ENCODE data around the gene PDE1A. TPM values are rescaled to one million over a fixed set of nuclear protein-coding genes. Genes with fewer than 3 reads are reported as not detected.

PDE1A gene
- total RNA-seq, result not detected in 2 replicates

GRCh38 chr2:182426918-182427240 lies at the start of gene PDE1A:
PDE1A (minus strand) TSS chr2:182427036.
- Mint-ChIP-seq H3K4me3 (no peak within 1 kb of the TSS), H3K36me3 (ENCODE audit: low read depth) (no peaks in the 10 kb centered on the region), H3K9me3 (peaks cover 2% of the 10 kb centered on the region), H3K4me1 (ENCODE audit: low read depth) (no peaks in the 10 kb centered on the region), H3K27me3 (ENCODE audit: insufficient read depth) (no peaks in the 10 kb centered on the region), H3K27ac (no peak within 1 kb of the TSS)
- intact Hi-C loops (cut with micrococcal nuclease), result no loop called here
- DNase-seq (ENCODE audit: low spot score), result no peak

DNA sequence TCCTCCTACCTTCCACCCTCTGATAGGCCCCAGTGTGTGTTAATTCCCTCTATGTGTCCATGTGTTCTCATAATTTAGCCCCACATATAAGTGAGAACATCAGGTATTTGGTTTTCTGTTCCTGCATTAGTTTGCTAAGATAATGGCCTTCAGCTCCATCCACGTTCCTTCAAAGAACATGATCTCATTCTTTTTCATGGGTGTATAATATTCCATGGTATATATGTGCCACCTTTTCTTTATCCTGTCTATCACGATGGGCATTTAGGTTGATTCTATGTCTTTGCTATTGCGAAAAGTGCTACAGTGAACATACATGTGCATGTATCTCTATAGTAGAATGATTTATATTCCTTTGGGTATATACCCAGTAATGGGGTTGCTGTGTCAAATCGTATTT lies 46.8 kb upstream of the PDE1A start:
- Mint-ChIP-seq H3K9me3 (peaks cover 6% of the 10 kb centered on the region), H3K4me1 (ENCODE audit: low read depth) (no peaks in the 10 kb centered on the region), H3K27me3 (ENCODE audit: insufficient read depth) (no peaks in the 10 kb centered on the region), H3K36me3 (ENCODE audit: low read depth) (no peaks in the 10 kb centered on the region), H3K27ac (no peak overlapping the region), H3K4me3 (no peak overlapping the region)
- no peak for DNase-seq (ENCODE audit: low spot score)
- intact Hi-C loops (cut with micrococcal nuclease), result no loop called here

DNA sequence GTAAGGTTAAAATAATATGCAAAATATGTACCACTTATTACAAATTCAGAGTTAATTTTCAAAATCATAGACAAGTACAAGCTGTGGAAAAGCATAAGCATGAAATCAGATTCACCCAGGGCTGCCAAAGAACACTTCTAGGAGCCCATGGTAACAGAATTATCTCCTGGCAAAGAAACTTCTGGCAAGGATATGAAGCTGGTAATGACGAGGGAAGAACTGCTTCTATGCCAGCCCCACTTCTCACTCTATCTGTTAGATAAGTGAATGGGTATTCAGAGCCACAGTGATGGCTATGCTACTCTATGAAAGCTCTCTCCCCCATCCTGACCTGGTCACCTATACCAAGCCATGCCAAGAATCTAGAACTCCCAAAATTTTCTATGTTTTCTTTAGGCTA lies 36.9 kb upstream of the PDE1A start:
- no peaks in the 10 kb centered on the region for H3K4me1 Mint-ChIP-seq (ENCODE audit: low read depth)
- no peak overlapping the region for H3K4me3 Mint-ChIP-seq
- H3K27me3 Mint-ChIP-seq (ENCODE audit: insufficient read depth), result no peaks in the 10 kb centered on the region
- intact Hi-C loops (cut with micrococcal nuclease), result no loop called here
- H3K27ac Mint-ChIP-seq, result no peak overlapping the region
- no peaks in the 10 kb centered on the region for H3K9me3 Mint-ChIP-seq
- H3K36me3 Mint-ChIP-seq (ENCODE audit: low read depth), result no peaks in the 10 kb centered on the region
- DNase-seq (ENCODE audit: low spot score), result no peak

GRCh38 chr2:182456784-182457183 lies 29.9 kb upstream of the PDE1A start:
- no peak for DNase-seq (ENCODE audit: low spot score)
- intact Hi-C loops (cut with micrococcal nuclease), result no loop called here
- Mint-ChIP-seq H3K4me1 (ENCODE audit: low read depth) (no peaks in the 10 kb centered on the region), H3K36me3 (ENCODE audit: low read depth) (no peaks in the 10 kb centered on the region), H3K27me3 (ENCODE audit: insufficient read depth) (peaks cover under 1% of the 10 kb centered on the region), H3K27ac (no peak overlapping the region), H3K4me3 (no peak overlapping the region), H3K9me3 (no peaks in the 10 kb centered on the region)

DNA sequence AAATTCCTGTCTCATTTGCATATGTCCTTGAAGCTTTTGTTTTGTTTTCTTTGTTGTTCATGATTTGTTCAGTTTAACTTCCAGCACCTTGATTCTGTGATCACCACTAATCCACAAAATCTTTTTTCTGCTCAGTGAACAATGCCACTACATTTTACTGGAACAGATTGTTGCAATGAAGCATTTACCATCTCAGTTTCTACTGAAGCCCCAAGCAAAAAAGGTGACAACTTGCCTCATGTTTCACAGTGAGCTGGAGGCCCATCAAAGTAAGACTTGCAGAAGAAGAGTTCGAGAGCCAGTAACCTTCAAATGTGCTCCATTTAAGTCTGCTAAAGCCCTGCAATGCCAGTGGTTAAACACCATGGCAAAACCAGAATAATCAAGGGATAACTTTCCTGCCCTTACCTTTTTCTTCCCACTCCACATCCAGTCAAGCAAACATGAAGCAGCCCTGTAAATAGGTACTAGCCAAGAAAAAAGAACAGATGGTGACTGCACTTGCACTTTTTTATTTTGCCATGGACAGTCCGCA lies 25.7 kb upstream of the PDE1A start:
- no peaks in the 10 kb centered on the region for H3K36me3 Mint-ChIP-seq (ENCODE audit: low read depth)
- H3K27me3 Mint-ChIP-seq (ENCODE audit: insufficient read depth), result peaks cover 1% of the 10 kb centered on the region
- no peak for DNase-seq (ENCODE audit: low spot score)
- H3K4me3 Mint-ChIP-seq, result no peak overlapping the region
- intact Hi-C loops (cut with micrococcal nuclease), result no loop called here
- H3K4me1 Mint-ChIP-seq (ENCODE audit: low read depth), result no peaks in the 10 kb centered on the region
- H3K27ac Mint-ChIP-seq, result no peak overlapping the region
- H3K9me3 Mint-ChIP-seq, result no peaks in the 10 kb centered on the region

DNA sequence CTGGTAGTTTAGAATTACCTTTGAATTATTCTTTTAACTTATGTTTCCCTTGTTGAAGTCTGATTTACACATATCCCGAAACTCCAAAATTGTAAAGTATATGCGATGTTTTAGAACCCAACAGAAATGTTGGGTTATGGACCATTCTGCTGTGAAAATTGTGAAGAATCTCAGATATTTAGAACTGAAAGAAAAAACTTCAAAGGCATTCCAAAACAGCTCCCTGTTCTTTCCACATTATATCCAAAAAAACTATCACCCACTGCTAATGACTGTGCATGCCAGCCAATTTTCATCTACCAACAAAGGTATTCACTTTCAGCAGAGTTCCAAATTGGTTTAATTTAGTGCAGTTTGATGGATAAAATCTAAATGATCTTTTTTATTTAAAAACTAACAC lies 21.5 kb upstream of the PDE1A start:
- H3K27me3 Mint-ChIP-seq (ENCODE audit: insufficient read depth), result peaks cover 1% of the 10 kb centered on the region
- no peaks in the 10 kb centered on the region for H3K36me3 Mint-ChIP-seq (ENCODE audit: low read depth)
- H3K4me3 Mint-ChIP-seq, result no peak overlapping the region
- H3K4me1 Mint-ChIP-seq (ENCODE audit: low read depth), result no peaks in the 10 kb centered on the region
- intact Hi-C loops (cut with micrococcal nuclease), result no loop called here
- DNase-seq (ENCODE audit: low spot score), result no peak
- no peaks in the 10 kb centered on the region for H3K9me3 Mint-ChIP-seq
- no peak overlapping the region for H3K27ac Mint-ChIP-seq

GRCh38 chr2:182447863-182448262 lies 21.0 kb upstream of the PDE1A start:
- no peak for DNase-seq (ENCODE audit: low spot score)
- Mint-ChIP-seq H3K27ac (no peak overlapping the region), H3K4me3 (no peak overlapping the region), H3K9me3 (no peaks in the 10 kb centered on the region), H3K27me3 (ENCODE audit: insufficient read depth) (peaks cover 1% of the 10 kb centered on the region), H3K36me3 (ENCODE audit: low read depth) (no peaks in the 10 kb centered on the region), H3K4me1 (ENCODE audit: low read depth) (no peaks in the 10 kb centered on the region)
- intact Hi-C loops (cut with micrococcal nuclease), result no loop called here

GRCh38 chr2:182447163-182447562 lies 20.3 kb upstream of the PDE1A start:
- no peaks in the 10 kb centered on the region for H3K4me1 Mint-ChIP-seq (ENCODE audit: low read depth)
- peaks cover 1% of the 10 kb centered on the region for H3K27me3 Mint-ChIP-seq (ENCODE audit: insufficient read depth)
- no peak for DNase-seq (ENCODE audit: low spot score)
- no peak overlapping the region for H3K4me3 Mint-ChIP-seq
- no peaks in the 10 kb centered on the region for H3K9me3 Mint-ChIP-seq
- no peaks in the 10 kb centered on the region for H3K36me3 Mint-ChIP-seq (ENCODE audit: low read depth)
- H3K27ac Mint-ChIP-seq, result no peak overlapping the region
- intact Hi-C loops (cut with micrococcal nuclease), result no loop called here

GRCh38 chr2:182446087-182446486 lies 19.3 kb upstream of the PDE1A start:
- Mint-ChIP-seq H3K27me3 (ENCODE audit: insufficient read depth) (no peaks in the 10 kb centered on the region), H3K27ac (no peak overlapping the region)

GRCh38 chr2:182445391-182445965 lies 18.6 kb upstream of the PDE1A start:
- Mint-ChIP-seq H3K27me3 (ENCODE audit: insufficient read depth) (no peaks in the 10 kb centered on the region), H3K9me3 (no peaks in the 10 kb centered on the region), H3K36me3 (ENCODE audit: low read depth) (no peaks in the 10 kb centered on the region), H3K4me1 (ENCODE audit: low read depth) (no peaks in the 10 kb centered on the region), H3K4me3 (no peak overlapping the region), H3K27ac (no peak overlapping the region)
- intact Hi-C loops (cut with micrococcal nuclease), result no loop called here
- no peak for DNase-seq (ENCODE audit: low spot score)

More at GRCh38 chr2:182446087-182446486, 19.3 kb upstream of the PDE1A start:
- Mint-ChIP-seq H3K4me3 (no peak overlapping the region), H3K4me1 (ENCODE audit: low read depth) (no peaks in the 10 kb centered on the region), H3K9me3 (no peaks in the 10 kb centered on the region), H3K36me3 (ENCODE audit: low read depth) (no peaks in the 10 kb centered on the region)
- no peak for DNase-seq (ENCODE audit: low spot score)
- intact Hi-C loops (cut with micrococcal nuclease), result no loop called here

- no peaks in the 10 kb centered on the region for H3K9me3 Mint-ChIP-seq
- H3K4me1 Mint-ChIP-seq (ENCODE audit: low read depth), result no peaks in the 10 kb centered on the region
- H3K27ac Mint-ChIP-seq, result no peak overlapping the region
- H3K27me3 Mint-ChIP-seq (ENCODE audit: insufficient read depth), result no peaks in the 10 kb centered on the region
- intact Hi-C loops (cut with micrococcal nuclease), result no loop called here
- DNase-seq (ENCODE audit: low spot score), result no peak
- H3K4me3 Mint-ChIP-seq, result no peak overlapping the region
- no peaks in the 10 kb centered on the region for H3K36me3 Mint-ChIP-seq (ENCODE audit: low read depth)
Measured at GRCh38 chr2:182444806-182445205, 18.0 kb upstream of the PDE1A start.

DNA sequence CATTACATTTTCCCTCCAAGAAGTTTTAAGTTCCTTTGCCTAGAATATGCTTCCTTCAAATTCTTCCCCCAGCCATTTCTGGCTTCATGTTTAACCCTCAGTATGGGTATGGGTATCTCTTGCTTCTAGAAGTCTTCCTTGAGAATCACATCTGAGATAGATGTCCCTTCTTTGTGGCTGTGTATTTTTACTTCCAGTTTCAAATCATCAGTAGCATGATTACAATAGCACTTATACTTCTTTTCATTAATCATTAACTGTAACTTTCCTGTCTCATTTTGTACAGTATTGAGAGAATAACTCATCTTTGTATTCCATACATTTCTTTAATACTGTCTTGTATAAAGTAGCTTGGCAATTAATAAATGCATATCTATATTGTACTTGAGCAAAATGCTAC lies 17.3 kb upstream of the PDE1A start:
- Mint-ChIP-seq H3K36me3 (ENCODE audit: low read depth) (no peaks in the 10 kb centered on the region), H3K27ac (no peak overlapping the region), H3K9me3 (no peaks in the 10 kb centered on the region), H3K4me3 (no peak overlapping the region), H3K27me3 (ENCODE audit: insufficient read depth) (no peaks in the 10 kb centered on the region), H3K4me1 (ENCODE audit: low read depth) (no peaks in the 10 kb centered on the region)
- intact Hi-C loops (cut with micrococcal nuclease), result no loop called here
- no peak for DNase-seq (ENCODE audit: low spot score)

- Mint-ChIP-seq H3K36me3 (ENCODE audit: low read depth) (no peaks in the 10 kb centered on the region), H3K27me3 (ENCODE audit: insufficient read depth) (no peaks in the 10 kb centered on the region), H3K27ac (no peak overlapping the region), H3K9me3 (no peaks in the 10 kb centered on the region), H3K4me3 (no peak overlapping the region), H3K4me1 (ENCODE audit: low read depth) (no peaks in the 10 kb centered on the region)
- intact Hi-C loops (cut with micrococcal nuclease), result no loop called here
- no peak for DNase-seq (ENCODE audit: low spot score)
Measured at GRCh38 chr2:182436252-182436651, 9.4 kb upstream of the PDE1A start.

DNA sequence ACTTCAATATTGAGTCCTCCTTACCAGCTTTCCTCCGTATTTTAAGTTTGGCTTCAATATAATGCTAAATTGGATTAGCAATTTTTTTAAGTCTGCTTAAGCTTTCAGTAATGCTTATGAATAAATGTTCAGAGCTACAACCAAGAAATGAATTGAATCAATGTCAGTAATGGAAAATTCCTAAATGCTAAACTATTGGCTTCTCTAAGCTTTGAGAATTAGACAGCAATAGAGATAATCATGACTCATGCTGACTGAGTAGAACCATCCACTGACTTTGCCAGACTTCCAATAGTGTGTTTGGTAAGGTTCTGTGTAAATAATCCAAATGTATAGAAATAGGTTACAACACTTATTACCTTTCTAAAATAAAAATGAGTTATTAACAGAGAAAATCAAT lies 8.9 kb upstream of the PDE1A start:
- no peak overlapping the region for H3K4me3 Mint-ChIP-seq
- H3K36me3 Mint-ChIP-seq (ENCODE audit: low read depth), result no peaks in the 10 kb centered on the region
- no peaks in the 10 kb centered on the region for H3K27me3 Mint-ChIP-seq (ENCODE audit: insufficient read depth)
- intact Hi-C loops (cut with micrococcal nuclease), result no loop called here
- H3K27ac Mint-ChIP-seq, result no peak overlapping the region
- H3K4me1 Mint-ChIP-seq (ENCODE audit: low read depth), result no peaks in the 10 kb centered on the region
- H3K9me3 Mint-ChIP-seq, result peaks cover 2% of the 10 kb centered on the region
- no peak for DNase-seq (ENCODE audit: low spot score)

Measured in activated T-helper 1 cell treated with anti-CD3 and anti-CD28 coated beads, Interleukin-12 subunit alpha, Interleukin-12 subunit beta, Interleukin-2, Interleukin-4 antibody, amounts not matched to agents 30 ng/mL and 10 ng/mL and 1 ng/mL, durations not matched to agents 14 hours and 24 hours and 36 hours (primary cell).